ENCODE data around the gene MICAL3. TPM values are rescaled to one million over a fixed set of nuclear protein-coding genes. Genes with fewer than 3 reads are reported as not detected.

The MICAL3 gene
- total and polyA plus RNA-seq, 9 of the 15 experiments (the other 6 are each of a cell fraction or from before 2014, with no cell fraction given) = 0.53 to 32.1 (median 12.3) TPM

GRCh38 chr22:17965538-17966402 is 58.6 kb downstream of the MICAL3 start (continued):
- peak; percentile 75 for TF ChIP-seq CBFA2T2 (conservative IDR thresholded peaks at IDR 0.05)
- TF ChIP-seq ZNF197 (CRISPR knock-in tag; IDR thresholded peaks at IDR 0.05; ENCODE audit: low read depth) = no peak
- TF ChIP-seq, protein P1, sequence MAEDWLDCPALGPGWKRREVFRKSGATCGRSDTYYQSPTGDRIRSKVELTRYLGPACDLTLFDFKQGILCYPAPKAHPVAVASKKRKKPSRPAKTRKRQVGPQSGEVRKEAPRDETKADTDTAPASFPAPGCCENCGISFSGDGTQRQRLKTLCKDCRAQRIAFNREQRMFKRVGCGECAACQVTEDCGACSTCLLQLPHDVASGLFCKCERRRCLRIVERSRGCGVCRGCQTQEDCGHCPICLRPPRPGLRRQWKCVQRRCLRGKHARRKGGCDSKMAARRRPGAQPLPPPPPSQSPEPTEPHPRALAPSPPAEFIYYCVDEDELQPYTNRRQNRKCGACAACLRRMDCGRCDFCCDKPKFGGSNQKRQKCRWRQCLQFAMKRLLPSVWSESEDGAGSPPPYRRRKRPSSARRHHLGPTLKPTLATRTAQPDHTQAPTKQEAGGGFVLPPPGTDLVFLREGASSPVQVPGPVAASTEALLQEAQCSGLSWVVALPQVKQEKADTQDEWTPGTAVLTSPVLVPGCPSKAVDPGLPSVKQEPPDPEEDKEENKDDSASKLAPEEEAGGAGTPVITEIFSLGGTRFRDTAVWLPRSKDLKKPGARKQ (CRISPR knock-in tag; IDR thresholded peaks at IDR 0.05) = no peak
- no peak for TF ChIP-seq SRSF7 (optimal IDR thresholded peaks at IDR 0.05; ENCODE audit: low read depth, low read length)
- peak; percentile 26 for TF ChIP-seq DACH1 (IDR thresholded peaks at IDR 0.05; ENCODE audit: partially characterized antibody)
- TF ChIP-seq MCM2 (IDR thresholded peaks at IDR 0.05; ENCODE audit: low read depth) = no peak
- peak; percentile 25; the same call in 1 of the 2 replicates for TF ChIP-seq DPF2 (IDR thresholded peaks at IDR 0.05)
- TF ChIP-seq ZNF57 (CRISPR knock-in tag; IDR thresholded peaks at IDR 0.05) = no peak
- no peak for TF ChIP-seq ZC3H4 (CRISPR knock-in tag; IDR thresholded peaks at IDR 0.05; ENCODE audit: borderline replicate concordance)
- no peak for TF ChIP-seq ZNF253 (CRISPR knock-in tag; conservative IDR thresholded peaks at IDR 0.05)
- TF ChIP-seq SMARCA4 (IDR thresholded peaks at IDR 0.05) = peak; percentile 33; the same call in 1 of the 2 replicates
- no peak for TF ChIP-seq PHB (CRISPR knock-in tag; IDR thresholded peaks at IDR 0.05)
- no peak for TF ChIP-seq RFX1 (IDR thresholded peaks at IDR 0.05)
- TF ChIP-seq KDM1A (IDR thresholded peaks at IDR 0.05) = 0 out of 4 replicates have a peak, but pooled peaks of 1 of the 2 experiments have one; percentile 30
- TF ChIP-seq ZBTB43 (CRISPR knock-in tag; IDR thresholded peaks at IDR 0.05) = no peak

Data from K562 (cell line).